K562 treated with DMSO at 1 percent for 12 hours (cell line): ENCODE results near the gene SALL3. TPM values are rescaled to one million over a fixed set of nuclear protein-coding genes. Genes with fewer than 3 reads are reported as not detected.

ENCODE experiments used
- total RNA-seq: library from RNA; unstranded; fragments of 300-600 nt; gene quantifications from 2 replicates; pipeline ENCODE4 v1.2.3, GENCODE V29; 2022; ENCODE audit not compliant: insufficient read depth

The SALL3 gene
- not detected in 2 replicates for total RNA-seq

DNA sequence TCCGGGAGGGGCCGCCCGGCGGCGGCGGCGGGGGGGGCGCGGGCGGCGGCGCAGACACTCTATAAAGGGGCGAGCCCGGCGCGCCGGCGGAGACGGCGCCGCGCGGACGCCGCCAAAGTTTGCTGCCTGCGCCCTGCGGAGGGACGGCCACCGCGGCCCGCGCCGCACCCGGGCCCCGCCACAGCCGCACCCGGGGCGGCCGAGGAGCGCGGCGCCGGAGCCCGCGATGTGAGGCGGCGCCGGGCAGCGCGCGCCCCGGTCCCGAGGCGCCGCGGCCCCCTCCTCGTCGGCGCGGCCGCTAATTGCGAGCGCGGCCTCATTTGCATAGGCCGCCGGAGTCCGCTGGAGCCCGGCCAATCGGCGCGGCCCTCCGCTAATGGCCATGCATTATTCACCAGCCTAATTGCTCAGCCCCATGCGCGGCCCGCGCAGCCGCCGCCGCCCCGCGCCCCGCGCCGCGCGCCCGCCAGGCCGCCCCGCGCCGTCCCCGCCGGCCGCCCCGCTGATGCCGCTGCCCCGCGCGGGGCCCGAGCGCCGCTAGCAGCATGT is at the start of gene SALL3:
Gene SALL3 (plus strand): TSS at position 89 of the 549 bp plus-strand sequence. CDS start 457 bp downstream, at position 546.

Other genes starting within 250 kb of the SALL3 start
- gene ATP9B, start 89.6 kb downstream of the SALL3 start, total RNA-seq: 3.2 and 5.8 TPM in 2 replicates